ENCODE data around the gene NELFCD.
"Not testable (repeated sequence)": the region's sequence is repeated elsewhere in the genome, so short reads cannot be mapped to it uniquely, and the experiment has no call there.

NELFCD gene

GRCh38 chr20:59026904-59027740, 46.1 kb downstream of the NELFCD start:
- no peak for DNase-seq (ENCODE audit: low read depth)

GRCh38 chr20:59027741-59028320, 46.8 kb downstream of the NELFCD start:
- no peak for DNase-seq (ENCODE audit: low read depth)

- no peak for DNase-seq (ENCODE audit: low read depth)
These were observed 47.8 kb downstream of the NELFCD start for GRCh38 chr20:59028812-59029211.

GRCh38 chr20:59030911-59031563, 50.0 kb downstream of the NELFCD start:
- DNase-seq (ENCODE audit: low read depth), result no peak

GRCh38 chr20:59031564-59032022, 50.5 kb downstream of the NELFCD start:
- no peak for DNase-seq (ENCODE audit: low read depth)

GRCh38 chr20:59032023-59032712, 51.1 kb downstream of the NELFCD start, which contains the start of gene ATP5F1E:
TSS of gene ATP5F1E (minus strand) at chr20:59032335. CDS start at chr20:59032251, 84 bp downstream.
- peak; percentile 96 for DNase-seq (ENCODE audit: low read depth)

- no peak for DNase-seq (ENCODE audit: low read depth)
These were observed 51.6 kb downstream of the NELFCD start for GRCh38 chr20:59032713-59033059.

- DNase-seq (ENCODE audit: low read depth), result no peak
These were observed 52.0 kb downstream of the NELFCD start for GRCh38 chr20:59033093-59033492.

- DNase-seq (ENCODE audit: low read depth), result no peak
These were observed 52.6 kb downstream of the NELFCD start for GRCh38 chr20:59033616-59034165.

- no peak for DNase-seq (ENCODE audit: low read depth)
These were observed 54.3 kb downstream of the NELFCD start for GRCh38 chr20:59035381-59035780.

GRCh38 chr20:59037386-59037785, 56.3 kb downstream of the NELFCD start:
- no peak for DNase-seq (ENCODE audit: low read depth)

- no peak for DNase-seq (ENCODE audit: low read depth)
These were observed 58.2 kb downstream of the NELFCD start for GRCh38 chr20:59039233-59039632.

- no peak for DNase-seq (ENCODE audit: low read depth)
These were observed 59.6 kb downstream of the NELFCD start for GRCh38 chr20:59040667-59041066.

- not testable (repeated sequence) for DNase-seq (ENCODE audit: low read depth)
These were observed 60.4 kb downstream of the NELFCD start for GRCh38 chr20:59041487-59041886.

- no peak for DNase-seq (ENCODE audit: low read depth)
These were observed 61.2 kb downstream of the NELFCD start, which contains the start of gene PRELID3B for GRCh38 chr20:59042151-59042795. TSS of gene PRELID3B (minus strand) at chr20:59042786. CDS start at chr20:59042730, 56 bp downstream.

- peak; percentile 93 for DNase-seq (ENCODE audit: low read depth)
These were observed 62.0 kb downstream of the NELFCD start for GRCh38 chr20:59042796-59043631.

- no peak for DNase-seq (ENCODE audit: low read depth)
These were observed 62.6 kb downstream of the NELFCD start for GRCh38 chr20:59043698-59044097.

- DNase-seq (ENCODE audit: low read depth), result no peak
These were observed 63.2 kb downstream of the NELFCD start for GRCh38 chr20:59044295-59044694.
